Ovary (tissue), 9 donors: ENCODE results near the gene NR1H2. TPM values are rescaled to one million over a fixed set of nuclear protein-coding genes. Genes with fewer than 3 reads are reported as not detected.
A peak's percentile ranks its signal among the peaks of the same experiment; 100 is the strongest.
"Not testable (repeated sequence)": the region's sequence is repeated elsewhere in the genome, so short reads cannot be mapped to it uniquely, and the experiment has no call there.

Experiments used
- DNase-seq, 5 donors: peaks; one replicate each; pipeline ENCODE4 v3.0.0-alpha.2; 2019 to 2020
- H3K27ac ChIP-seq, 2 donors: fragments of 200-600 bp; one replicate each; pipeline versions ENCODE4 v1.5.1 to v1.8.0; 2019 to 2022
- H3K27me3 ChIP-seq: fragments of 200-600 bp; one replicate; pipeline ENCODE4 v1.8.0; 2022
- H3K36me3 ChIP-seq: fragments of 200-600 bp; sonication (generic); one replicate; pipeline ENCODE4 v1.5.1; 2019
- H3K4me1 ChIP-seq: one replicate; pipeline ENCODE4 v1.8.1; 2013; ENCODE audit warnings: mild to moderate bottlenecking, moderate library complexity; ENCODE audit not compliant: insufficient read depth
- H3K4me3 ChIP-seq: fragments of 200-600 bp; sonication (generic); one replicate; pipeline ENCODE4 v1.5.1; 2017
- H3K9me3 ChIP-seq, 2 donors: fragments of 200-600 bp in 1 of 2; sonication (generic) in 1 of 2; one replicate each; pipeline versions ENCODE4 v1.5.1 to v1.8.1; 2013 to 2019; ENCODE audit warnings: mild to moderate bottlenecking in 1 of 2, moderate library complexity in 1 of 2
- EP300 ChIP-seq: sonication (generic); formaldehyde crosslinking; IDR thresholded peaks from one replicate; pipeline ENCODE4 v1.6.1; 2017; ENCODE audit warnings: antibody characterized with exemption
- POLR2A ChIP-seq: fragments of 450-650 bp; IDR thresholded peaks from one replicate; pipeline ENCODE4 v1.6.1; 2017; ENCODE audit warnings: antibody characterized with exemption, mild to moderate bottlenecking, moderate library complexity
- WGBS, 3 donors: extraction: QIAGEN DNeasy Blood & Tissue Kit in 1 of 3; methylation state at CpG; one replicate each; pipeline versions ENCODE4 v1.1.5 to v1.1.7; 2013 to 2017; 5-methylcytosine and 5-hydroxymethylcytosine counted together
- intact Hi-C, 4 donors: fragments of 100-400 bp; cut with DNase I; formaldehyde crosslinking; loops; one replicate each; pipeline versions ENCODE4 v1.11.0 to v1.15.1; 2022 to 2023
- polyA plus RNA-seq, 2 donors: library from polyadenylated mRNA; stranded (reverse); fragments of 200-250 nt in 1 of 2; fragments of 350-450 nt in 1 of 2; fragmentation: Illumina TruSeq in 1 of 2; extraction: RNeasy Lipid Tissue Mini Kit (QIAGEN cat#74804) in 1 of 2; gene quantifications; one replicate each; pipeline ENCODE4 v1.2.3, GENCODE V29; 2013 to 2014
- total RNA-seq, 7 donors: library from RNA; depleted of rRNA in 2 of 7; stranded (reverse); fragments of >200 nt in 2 of 7; fragmentation: NEBNext Ultra II Directional in 3 of 7; extraction: Animal tissue kit (Norgen Biotek cat#: 25700) in 3 of 7; gene quantifications; one replicate each; pipeline versions ENCODE4 v1.1.0 to v1.2.4, GENCODE V29; 2016 to 2023
- TF ChIP-seq, protein P1 (sequence below), 3 donors: fragments of 450-650 bp in 2 of 3; fragments of 200-600 bp in 1 of 3; IDR thresholded peaks; one replicate each; pipeline versions ENCODE4 v1.5.1 to v1.8.0; 2016 to 2022; ENCODE audit warnings: antibody characterized with exemption in 3 of 3, mild to moderate bottlenecking in 1 of 3
- donor health status: DM: no; HTN: no; CAD: no; lungs with moderate emphysema.
- donor health status: DM: no; HTN: no; CAD: no.
- donor health status: Bipolar disorder and iron deficiency.
- donor health status: DM: yes; HTN: yes; CAD: no.
- donor health status: DM: no; HTN: no; CAD: no.
- donor health status: DM: yes; HTN: yes; CAD: no.

Gene NR1H2
- total and polyA plus RNA-seq, 9 donors: 11.5 to 84.2 (median 62.3) TPM

DNA sequence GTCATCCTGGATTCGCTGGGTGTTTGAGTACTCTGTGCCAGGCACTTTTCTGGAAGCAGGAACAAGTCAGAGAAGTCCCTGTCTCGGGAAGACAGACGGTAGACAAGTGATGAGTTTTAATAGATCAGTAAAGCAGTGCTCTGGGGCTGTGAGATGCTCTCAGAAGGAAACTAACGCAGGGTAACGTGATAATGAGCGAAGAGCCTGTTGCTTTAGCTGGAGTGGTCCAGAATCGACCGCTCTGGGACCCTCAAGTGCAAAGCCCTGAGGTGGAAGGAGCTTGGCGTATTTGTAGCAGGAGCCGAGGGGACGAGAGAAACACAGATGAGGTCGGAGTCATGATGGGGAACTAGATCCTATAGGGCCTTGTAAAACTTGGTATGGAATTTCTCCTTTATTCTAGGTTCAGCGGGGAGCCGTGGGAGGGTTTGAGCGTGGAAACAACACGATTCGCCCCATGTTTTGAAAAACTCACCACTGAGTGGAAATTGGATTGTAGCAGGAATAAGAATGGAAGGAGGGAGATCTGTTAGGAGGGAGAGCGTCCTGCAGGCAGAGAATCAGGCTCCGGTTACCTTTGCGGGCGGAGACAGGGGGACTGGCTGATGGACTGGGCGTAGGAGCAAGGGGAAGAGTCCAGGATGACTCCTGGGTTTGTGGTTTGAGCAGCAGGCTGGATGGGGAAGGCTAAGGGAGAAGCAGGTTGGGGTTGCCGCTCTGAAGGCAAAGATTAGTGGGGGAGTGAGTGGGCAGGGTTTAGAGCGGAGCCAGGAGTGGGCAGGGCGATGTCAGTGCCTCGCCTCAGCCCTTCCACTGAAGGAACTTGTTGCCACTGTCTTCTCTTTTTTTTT lies 8.7 kb downstream of the NR1H2 start:
- WGBS, 3 donors: 2 to 6% (median 4%) methylated on average over 26 of the region's 26 CpGs

DNA sequence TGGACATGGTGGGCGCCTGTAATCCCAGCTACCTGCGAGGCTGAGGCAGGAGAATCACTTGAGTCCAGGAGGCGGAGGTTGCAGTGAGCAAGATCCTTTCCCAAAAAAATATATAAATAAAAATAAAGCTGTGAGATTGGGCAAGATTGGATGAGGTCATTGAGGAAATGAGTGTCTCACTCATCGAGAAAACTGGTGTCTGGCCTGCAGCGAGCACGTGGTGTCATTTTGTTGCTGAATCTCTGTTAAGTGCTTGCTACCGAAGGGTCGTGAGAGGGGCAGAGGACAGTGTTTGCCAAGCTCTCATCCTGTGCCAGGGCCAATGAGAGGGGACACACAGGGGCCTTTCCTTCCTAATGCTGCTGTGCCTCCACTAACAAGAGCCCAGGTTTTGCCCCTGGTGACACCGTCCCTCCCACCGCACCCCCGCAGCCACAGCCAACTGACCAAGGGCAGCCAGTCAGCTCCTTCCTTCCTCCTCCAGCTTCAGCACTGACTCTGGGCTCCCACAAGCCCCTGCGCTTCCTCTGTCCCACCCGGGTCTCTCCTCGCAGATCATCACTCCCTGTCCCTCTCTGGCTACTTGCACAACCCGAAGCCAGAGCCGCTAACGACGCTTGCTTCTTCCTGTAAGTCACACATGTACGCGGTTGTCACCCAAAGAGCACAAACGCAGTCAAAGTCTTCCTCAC lies 11.1 kb downstream of the NR1H2 start:
- TF ChIP-seq, protein P1, sequence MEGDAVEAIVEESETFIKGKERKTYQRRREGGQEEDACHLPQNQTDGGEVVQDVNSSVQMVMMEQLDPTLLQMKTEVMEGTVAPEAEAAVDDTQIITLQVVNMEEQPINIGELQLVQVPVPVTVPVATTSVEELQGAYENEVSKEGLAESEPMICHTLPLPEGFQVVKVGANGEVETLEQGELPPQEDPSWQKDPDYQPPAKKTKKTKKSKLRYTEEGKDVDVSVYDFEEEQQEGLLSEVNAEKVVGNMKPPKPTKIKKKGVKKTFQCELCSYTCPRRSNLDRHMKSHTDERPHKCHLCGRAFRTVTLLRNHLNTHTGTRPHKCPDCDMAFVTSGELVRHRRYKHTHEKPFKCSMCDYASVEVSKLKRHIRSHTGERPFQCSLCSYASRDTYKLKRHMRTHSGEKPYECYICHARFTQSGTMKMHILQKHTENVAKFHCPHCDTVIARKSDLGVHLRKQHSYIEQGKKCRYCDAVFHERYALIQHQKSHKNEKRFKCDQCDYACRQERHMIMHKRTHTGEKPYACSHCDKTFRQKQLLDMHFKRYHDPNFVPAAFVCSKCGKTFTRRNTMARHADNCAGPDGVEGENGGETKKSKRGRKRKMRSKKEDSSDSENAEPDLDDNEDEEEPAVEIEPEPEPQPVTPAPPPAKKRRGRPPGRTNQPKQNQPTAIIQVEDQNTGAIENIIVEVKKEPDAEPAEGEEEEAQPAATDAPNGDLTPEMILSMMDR (IDR thresholded peaks at IDR 0.05): no peak
- TF ChIP-seq EP300 (no peak), POLR2A (no peak)
- intact Hi-C loops: loop anchor here in 1 of 4 donors (10.0 kb wide), 1 partner anchor 417 kb away; no protein-coding TSS in a partner anchor
- WGBS, 3 donors: 89 to 92% (median 90%) methylated on average over 21 of the region's 21 CpGs
- Histone ChIP-seq H3K9me3 (no peaks in the 10 kb centered on the region), H3K4me3 (no peak overlapping the region), H3K27ac (no peak overlapping the region), H3K27me3 (no peaks in the 10 kb centered on the region), H3K36me3 (no peaks in the 10 kb centered on the region), H3K4me1 (peaks cover 2% of the 10 kb centered on the region)
- no peak for DNase-seq

More for the DNA sequence above, 8.7 kb downstream of the NR1H2 start:
- Histone ChIP-seq H3K27me3 (no peaks in the 10 kb centered on the region), H3K4me3 (peak overlapping the region; percentile 60), H3K4me1 (peaks cover 2% of the 10 kb centered on the region), H3K36me3 (no peaks in the 10 kb centered on the region), H3K27ac (peak overlapping the region; percentile 58 to 80), H3K9me3 (no peaks in the 10 kb centered on the region)
- intact Hi-C loops: loop anchor here in 1 of 4 donors (10.0 kb wide), 1 partner anchor 420 kb away; no protein-coding TSS in a partner anchor
- TF ChIP-seq POLR2A (no peak), EP300 (no peak)
- TF ChIP-seq, protein P1 (IDR thresholded peaks at IDR 0.05): no peak
- DNase-seq: peak in 1 of 5 donors; percentile 19

DNA sequence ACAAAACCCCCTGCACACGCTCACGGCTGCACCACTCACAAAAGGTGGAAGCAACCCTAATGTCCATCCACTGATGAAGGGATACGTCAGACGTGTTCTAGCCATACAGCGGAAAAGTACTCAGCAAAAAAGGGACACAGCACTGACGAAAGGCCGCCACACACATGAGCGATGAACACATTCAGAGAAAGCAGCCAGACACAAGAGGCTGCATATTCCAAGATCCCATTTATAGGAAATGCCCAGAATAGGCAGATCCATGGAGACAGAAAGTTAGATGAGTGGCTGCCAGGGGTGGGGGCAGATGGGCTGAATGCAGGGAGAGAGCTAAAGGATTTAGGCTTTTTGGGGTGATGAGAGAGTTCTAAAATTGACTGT lies 11.6 kb downstream of the NR1H2 start:
- intact Hi-C loops: loop anchor here in 1 of 4 donors (10.0 kb wide), 1 partner anchor 417 kb away; no protein-coding TSS in a partner anchor
- Histone ChIP-seq H3K27me3 (no peaks in the 10 kb centered on the region), H3K4me3 (no peak overlapping the region), H3K27ac (no peak overlapping the region), H3K4me1 (peaks cover 2% of the 10 kb centered on the region), H3K36me3 (no peaks in the 10 kb centered on the region), H3K9me3 (no peaks in the 10 kb centered on the region)
- DNase-seq: no peak
- 95 to 97% (median 96%) methylated on average over 8 of the region's 8 CpGs for WGBS, 3 donors
- TF ChIP-seq, protein P1 (IDR thresholded peaks at IDR 0.05): no peak

DNA sequence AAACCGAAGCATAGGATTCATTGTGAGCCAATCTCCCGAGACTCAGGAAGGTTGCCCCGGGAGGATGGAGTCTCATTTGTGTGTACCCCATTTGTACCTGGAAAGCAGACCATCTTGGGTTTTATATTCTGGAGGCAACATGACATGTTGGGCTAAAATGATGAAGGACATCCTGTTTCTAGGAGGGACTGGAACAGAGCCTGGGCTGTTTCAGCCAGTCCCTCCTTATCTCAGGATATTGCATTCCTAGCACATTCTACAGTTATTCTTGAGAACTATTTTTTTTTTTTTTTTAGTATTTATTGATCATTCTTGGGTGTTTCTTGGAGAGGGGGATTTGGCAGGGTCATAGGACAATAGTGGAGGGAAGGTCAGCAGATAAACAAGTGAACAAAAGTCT lies 14.0 kb downstream of the NR1H2 start:
- H3K36me3 ChIP-seq, H3K4me3 ChIP-seq, H3K9me3 ChIP-seq, DNase-seq, intact Hi-C loops, H3K4me1 ChIP-seq, H3K27ac ChIP-seq, H3K27me3 ChIP-seq: not testable (repeated sequence)
- 33 to 52% (median 39%) methylated on average over 3 of the region's 3 CpGs for WGBS, 3 donors

DNA sequence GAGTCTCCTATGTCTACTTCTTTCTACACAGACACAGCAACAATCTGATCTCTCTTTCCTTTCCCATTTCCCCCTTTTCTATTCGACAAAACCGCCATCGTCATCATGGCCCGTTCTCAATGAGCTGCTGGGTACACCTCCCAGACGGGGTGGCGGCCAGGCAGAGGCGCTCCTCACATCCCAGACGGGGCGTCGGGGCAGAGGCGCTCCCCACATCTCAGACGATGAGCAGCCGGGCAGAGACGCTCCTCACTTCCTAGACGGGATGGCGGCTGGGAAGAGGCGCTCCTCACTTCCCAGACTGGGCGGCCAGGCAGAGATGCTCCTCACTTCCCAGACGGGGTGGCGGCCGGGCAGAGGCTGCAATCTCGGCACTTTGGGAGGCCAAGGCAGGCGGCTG lies 14.7 kb downstream of the NR1H2 start:
- DNase-seq, H3K36me3 ChIP-seq, H3K4me3 ChIP-seq, H3K27ac ChIP-seq, H3K27me3 ChIP-seq, H3K9me3 ChIP-seq, intact Hi-C loops, H3K4me1 ChIP-seq: not testable (repeated sequence)
- WGBS, 3 donors: 89 to 95% (median 94%) methylated on average over 17 to 23 of the region's 23 CpGs
